WTC11 (cell line): ENCODE data around the gene UGT1A9.

Experiments used
- TF ChIP-seq, protein P1 (sequence below): fragments of 200-600 bp; IDR thresholded peaks from 2 replicates; pipeline ENCODE4 v1.8.0; 2022; ENCODE audit warnings: antibody characterized with exemption
- TF ChIP-seq, protein P2 (sequence below): sonication (generic); formaldehyde crosslinking; IDR thresholded peaks from 2 replicates; pipeline ENCODE4 v1.8.0; 2022; ENCODE audit warnings: mild to moderate bottlenecking, missing genetic modification reagents
- TF ChIP-seq, protein P3 (sequence below): sonication (generic); formaldehyde crosslinking; IDR thresholded peaks from 2 replicates; pipeline ENCODE4 v1.8.1; 2022; ENCODE audit warnings: low read depth, missing genetic modification reagents, borderline replicate concordance

DNA sequence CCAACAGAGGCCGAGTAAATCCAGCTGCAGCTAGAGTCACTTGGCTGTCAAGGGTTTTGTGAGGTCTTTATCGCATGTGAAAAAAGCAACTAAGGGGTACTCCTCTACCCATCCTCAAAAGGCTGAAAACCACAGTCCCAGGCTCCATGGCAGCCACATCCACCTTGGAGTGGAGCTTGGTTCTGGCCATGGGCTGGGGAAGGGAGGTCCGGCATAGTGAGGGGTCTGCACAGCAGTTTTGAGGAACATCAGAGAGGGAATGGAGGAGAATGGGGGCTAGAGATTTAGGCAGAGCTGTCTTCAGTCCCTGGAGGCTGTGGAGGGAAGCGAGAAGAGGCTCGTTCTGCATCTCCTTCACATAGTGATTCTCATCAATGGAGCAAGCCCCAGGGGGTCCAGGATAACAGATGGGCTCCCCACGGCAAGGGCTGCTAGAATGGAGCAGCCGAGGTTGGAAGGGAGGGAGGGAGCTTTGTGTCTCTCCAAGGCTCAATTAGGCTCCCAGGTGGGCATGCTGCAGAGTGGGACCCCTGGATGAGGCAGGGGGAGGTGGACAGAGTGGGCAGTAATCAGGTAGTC lies 127.5 kb downstream of the UGT1A9 start:
- TF ChIP-seq, protein P1, sequence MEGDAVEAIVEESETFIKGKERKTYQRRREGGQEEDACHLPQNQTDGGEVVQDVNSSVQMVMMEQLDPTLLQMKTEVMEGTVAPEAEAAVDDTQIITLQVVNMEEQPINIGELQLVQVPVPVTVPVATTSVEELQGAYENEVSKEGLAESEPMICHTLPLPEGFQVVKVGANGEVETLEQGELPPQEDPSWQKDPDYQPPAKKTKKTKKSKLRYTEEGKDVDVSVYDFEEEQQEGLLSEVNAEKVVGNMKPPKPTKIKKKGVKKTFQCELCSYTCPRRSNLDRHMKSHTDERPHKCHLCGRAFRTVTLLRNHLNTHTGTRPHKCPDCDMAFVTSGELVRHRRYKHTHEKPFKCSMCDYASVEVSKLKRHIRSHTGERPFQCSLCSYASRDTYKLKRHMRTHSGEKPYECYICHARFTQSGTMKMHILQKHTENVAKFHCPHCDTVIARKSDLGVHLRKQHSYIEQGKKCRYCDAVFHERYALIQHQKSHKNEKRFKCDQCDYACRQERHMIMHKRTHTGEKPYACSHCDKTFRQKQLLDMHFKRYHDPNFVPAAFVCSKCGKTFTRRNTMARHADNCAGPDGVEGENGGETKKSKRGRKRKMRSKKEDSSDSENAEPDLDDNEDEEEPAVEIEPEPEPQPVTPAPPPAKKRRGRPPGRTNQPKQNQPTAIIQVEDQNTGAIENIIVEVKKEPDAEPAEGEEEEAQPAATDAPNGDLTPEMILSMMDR: no peak
- TF ChIP-seq, protein P2, sequence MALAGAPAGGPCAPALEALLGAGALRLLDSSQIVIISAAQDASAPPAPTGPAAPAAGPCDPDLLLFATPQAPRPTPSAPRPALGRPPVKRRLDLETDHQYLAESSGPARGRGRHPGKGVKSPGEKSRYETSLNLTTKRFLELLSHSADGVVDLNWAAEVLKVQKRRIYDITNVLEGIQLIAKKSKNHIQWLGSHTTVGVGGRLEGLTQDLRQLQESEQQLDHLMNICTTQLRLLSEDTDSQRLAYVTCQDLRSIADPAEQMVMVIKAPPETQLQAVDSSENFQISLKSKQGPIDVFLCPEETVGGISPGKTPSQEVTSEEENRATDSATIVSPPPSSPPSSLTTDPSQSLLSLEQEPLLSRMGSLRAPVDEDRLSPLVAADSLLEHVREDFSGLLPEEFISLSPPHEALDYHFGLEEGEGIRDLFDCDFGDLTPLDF (CRISPR knock-in tag): no peak
- TF ChIP-seq, protein P3, sequence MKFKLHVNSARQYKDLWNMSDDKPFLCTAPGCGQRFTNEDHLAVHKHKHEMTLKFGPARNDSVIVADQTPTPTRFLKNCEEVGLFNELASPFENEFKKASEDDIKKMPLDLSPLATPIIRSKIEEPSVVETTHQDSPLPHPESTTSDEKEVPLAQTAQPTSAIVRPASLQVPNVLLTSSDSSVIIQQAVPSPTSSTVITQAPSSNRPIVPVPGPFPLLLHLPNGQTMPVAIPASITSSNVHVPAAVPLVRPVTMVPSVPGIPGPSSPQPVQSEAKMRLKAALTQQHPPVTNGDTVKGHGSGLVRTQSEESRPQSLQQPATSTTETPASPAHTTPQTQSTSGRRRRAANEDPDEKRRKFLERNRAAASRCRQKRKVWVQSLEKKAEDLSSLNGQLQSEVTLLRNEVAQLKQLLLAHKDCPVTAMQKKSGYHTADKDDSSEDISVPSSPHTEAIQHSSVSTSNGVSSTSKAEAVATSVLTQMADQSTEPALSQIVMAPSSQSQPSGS (CRISPR knock-in tag): no peak
